Stomach smooth muscle (tissue), 2 donors: ENCODE results near the gene RAC2.

ENCODE experiments used
- H3K27ac ChIP-seq: one replicate; pipeline ENCODE4 v1.7.0; 2013; ENCODE audit warnings: mild to moderate bottlenecking, low read length, inconsistent platforms
- H3K27me3 ChIP-seq, 2 donors: one replicate each; pipeline ENCODE4 v1.7.0; 2013; ENCODE audit warnings: low read length in 2 of 2; ENCODE audit not compliant: insufficient read depth in 2 of 2, control insufficient read depth in 1 of 2
- H3K36me3 ChIP-seq, 2 donors: one replicate each; pipeline ENCODE4 v1.7.0; 2013; ENCODE audit warnings: low read length in 2 of 2; ENCODE audit not compliant: control insufficient read depth in 2 of 2, insufficient read depth in 2 of 2
- H3K4me1 ChIP-seq: one replicate; pipeline ENCODE4 v1.7.0; 2013; ENCODE audit warnings: low read length; ENCODE audit not compliant: control insufficient read depth, insufficient read depth
- H3K4me3 ChIP-seq, 2 donors: one replicate each; pipeline ENCODE4 v1.7.0; 2013; ENCODE audit warnings: low read length in 2 of 2
- H3K9ac ChIP-seq, 2 donors: one replicate each; pipeline ENCODE4 v1.7.0; 2013; ENCODE audit warnings: low read length in 2 of 2, mild to moderate bottlenecking in 1 of 2
- H3K9me3 ChIP-seq, 2 donors: one replicate each; pipeline ENCODE4 v1.7.0; 2013; ENCODE audit warnings: low read length in 2 of 2; ENCODE audit not compliant: control insufficient read depth in 2 of 2
- donor health status: healthy.
- donor health status: Pancreatic carcinoma.

The RAC2 gene

GRCh38 chr22:37225481-37225880 is 18.6 kb downstream of the RAC2 start:
- no peak overlapping the region for H3K4me3 ChIP-seq
- H3K9ac ChIP-seq = no peak overlapping the region
- H3K27ac ChIP-seq = no peak overlapping the region
- peaks cover 0 to 7% of the 10 kb centered on the region in 2 donors for H3K27me3 ChIP-seq
- no peaks in the 10 kb centered on the region for H3K36me3 ChIP-seq
- H3K4me1 ChIP-seq = no peaks in the 10 kb centered on the region
- peaks cover 0 to 7% of the 10 kb centered on the region in 2 donors for H3K9me3 ChIP-seq

- H3K4me3 ChIP-seq = no peak overlapping the region
- H3K4me1 ChIP-seq = no peaks in the 10 kb centered on the region
- H3K9me3 ChIP-seq = peaks cover 0 to 7% of the 10 kb centered on the region in 2 donors
- H3K27ac ChIP-seq = no peak overlapping the region
- H3K36me3 ChIP-seq = no peaks in the 10 kb centered on the region
- no peak overlapping the region for H3K9ac ChIP-seq
- H3K27me3 ChIP-seq = peaks cover 2 to 7% of the 10 kb centered on the region in 2 donors
These were observed 19.2 kb downstream of the RAC2 start for GRCh38 chr22:37224757-37225420.

- no peak overlapping the region for H3K9ac ChIP-seq
- H3K9me3 ChIP-seq = peaks cover 0 to 7% of the 10 kb centered on the region in 2 donors
- H3K4me1 ChIP-seq = no peaks in the 10 kb centered on the region
- H3K27me3 ChIP-seq = peaks cover 4 to 7% of the 10 kb centered on the region in 2 donors
- no peak overlapping the region for H3K27ac ChIP-seq
- no peak overlapping the region for H3K4me3 ChIP-seq
- H3K36me3 ChIP-seq = no peaks in the 10 kb centered on the region
These were observed 20.0 kb downstream of the RAC2 start for GRCh38 chr22:37223965-37224551.

GRCh38 chr22:37222440-37222971 is 21.6 kb downstream of the RAC2 start:
- H3K27me3 ChIP-seq = peaks cover 4 to 5% of the 10 kb centered on the region in 2 donors
- H3K9ac ChIP-seq = no peak overlapping the region
- H3K4me3 ChIP-seq = no peak overlapping the region
- peaks cover 0 to 7% of the 10 kb centered on the region in 2 donors for H3K9me3 ChIP-seq
- H3K4me1 ChIP-seq = no peaks in the 10 kb centered on the region
- H3K36me3 ChIP-seq = no peaks in the 10 kb centered on the region
- H3K27ac ChIP-seq = no peak overlapping the region

- Histone ChIP-seq H3K9me3 (peaks cover 0 to 7% of the 10 kb centered on the region in 2 donors), H3K9ac (no peak overlapping the region), H3K4me1 (no peaks in the 10 kb centered on the region), H3K36me3 (no peaks in the 10 kb centered on the region), H3K4me3 (no peak overlapping the region), H3K27ac (no peak overlapping the region), H3K27me3 (peaks cover 4 to 5% of the 10 kb centered on the region in 2 donors)
These were observed 22.4 kb downstream of the RAC2 start for GRCh38 chr22:37221424-37222333.

DNA sequence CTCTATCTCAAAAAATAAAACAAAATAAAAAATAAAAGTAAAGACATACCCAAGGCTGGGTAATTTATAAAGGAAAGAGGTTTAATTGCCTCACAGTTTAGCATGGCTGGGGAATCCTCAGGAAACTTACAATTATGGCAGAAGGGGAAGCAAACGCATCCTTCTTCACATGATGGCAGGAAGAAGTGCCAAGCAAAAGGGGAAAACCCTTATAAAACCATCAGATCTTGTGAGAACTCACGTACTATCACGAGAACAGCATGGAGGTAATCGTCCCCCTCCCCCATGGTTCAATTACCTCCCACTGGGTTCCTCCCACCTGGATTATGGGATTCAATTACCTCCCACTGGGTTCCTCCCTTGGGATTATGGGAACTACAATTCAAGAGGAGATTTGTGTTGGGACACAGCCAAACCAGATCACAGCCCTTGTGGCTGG is 23.5 kb downstream of the RAC2 start:
- H3K4me3 ChIP-seq = no peak overlapping the region
- peaks cover 3 to 4% of the 10 kb centered on the region in 2 donors for H3K27me3 ChIP-seq
- H3K9ac ChIP-seq = no peak overlapping the region
- H3K4me1 ChIP-seq = no peaks in the 10 kb centered on the region
- no peak overlapping the region for H3K27ac ChIP-seq
- H3K9me3 ChIP-seq = peaks cover 0 to 7% of the 10 kb centered on the region in 2 donors
- no peaks in the 10 kb centered on the region for H3K36me3 ChIP-seq

DNA sequence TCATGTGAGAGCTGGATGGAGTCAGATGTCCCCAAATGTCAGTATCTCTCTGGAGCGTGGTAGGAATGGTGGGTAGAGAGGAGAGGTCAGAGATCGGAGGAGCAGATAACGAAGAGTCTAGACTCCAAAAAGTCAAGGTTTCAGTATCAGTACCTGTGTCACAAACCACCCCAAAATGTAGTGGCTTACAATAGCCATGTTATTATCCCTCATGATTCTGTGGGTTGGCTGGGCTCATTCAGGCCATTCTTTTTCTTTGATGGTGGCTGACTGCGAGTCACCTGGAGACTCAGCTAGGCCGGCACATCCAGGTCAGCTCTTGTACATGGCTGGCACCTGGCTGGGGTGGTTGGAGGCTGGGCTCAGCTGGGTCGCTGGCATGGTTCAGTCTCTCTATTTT is 24.5 kb downstream of the RAC2 start:
- no peaks in the 10 kb centered on the region for H3K4me1 ChIP-seq
- no peak overlapping the region for H3K27ac ChIP-seq
- no peak overlapping the region for H3K9ac ChIP-seq

GRCh38 chr22:37218771-37219411 is 25.2 kb downstream of the RAC2 start:
- Histone ChIP-seq H3K27ac (no peak overlapping the region), H3K9ac (no peak overlapping the region), H3K4me1 (no peaks in the 10 kb centered on the region), H3K36me3 (no peaks in the 10 kb centered on the region), H3K4me3 (no peak overlapping the region), H3K27me3 (peaks cover 4 to 5% of the 10 kb centered on the region in 2 donors), H3K9me3 (peaks cover 0 to 7% of the 10 kb centered on the region in 2 donors)

More for the DNA sequence above, 24.5 kb downstream of the RAC2 start:
- peaks cover 3 to 4% of the 10 kb centered on the region in 2 donors for H3K27me3 ChIP-seq
- H3K9me3 ChIP-seq = peaks cover 0 to 7% of the 10 kb centered on the region in 2 donors
- no peaks in the 10 kb centered on the region for H3K36me3 ChIP-seq
- no peak overlapping the region for H3K4me3 ChIP-seq

DNA sequence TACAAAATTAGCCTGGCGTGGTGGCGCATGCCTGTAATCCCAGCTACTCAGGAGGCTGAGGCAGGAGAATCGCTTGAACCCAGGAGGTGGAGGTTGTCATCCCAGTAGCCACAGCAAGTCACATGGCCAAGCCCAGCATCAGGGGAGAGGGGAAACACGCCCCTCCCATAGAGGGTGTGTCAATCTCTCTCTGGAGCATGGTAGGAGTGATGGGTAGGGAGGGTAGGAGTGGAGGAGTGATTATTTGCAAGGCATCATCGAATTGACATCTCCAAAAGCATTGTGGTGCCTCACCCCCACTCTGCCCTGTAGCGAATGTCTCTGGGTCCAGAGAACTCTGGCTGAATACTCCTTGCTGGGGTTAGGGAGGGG is 25.7 kb downstream of the RAC2 start:
- H3K27ac ChIP-seq = no peak overlapping the region

DNA sequence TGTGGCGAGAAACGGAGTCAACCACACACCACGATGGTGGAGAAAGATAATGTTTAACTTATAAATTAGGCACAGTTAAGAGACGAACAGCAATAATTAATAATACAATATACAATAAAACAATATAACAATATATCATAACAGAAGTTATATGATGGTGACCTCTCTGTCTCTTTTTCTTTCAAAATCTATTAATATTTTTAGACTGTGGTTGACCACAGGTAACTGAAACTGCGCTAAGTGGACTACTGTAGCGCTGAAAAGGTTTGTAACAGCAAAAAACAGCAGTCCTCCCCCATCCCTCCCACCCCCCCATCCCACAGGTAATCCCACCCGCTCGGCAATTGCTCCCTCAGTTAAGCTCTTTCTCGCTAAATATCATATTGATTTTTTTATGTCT is 28.2 kb downstream of the RAC2 start:
- peaks cover 4 to 13% of the 10 kb centered on the region in 2 donors for H3K27me3 ChIP-seq
- no peaks in the 10 kb centered on the region for H3K4me1 ChIP-seq

More for the DNA sequence above, 25.7 kb downstream of the RAC2 start:
- Histone ChIP-seq H3K4me3 (no peak overlapping the region), H3K4me1 (no peaks in the 10 kb centered on the region), H3K36me3 (no peaks in the 10 kb centered on the region), H3K9me3 (peaks cover 0 to 7% of the 10 kb centered on the region in 2 donors), H3K9ac (no peak overlapping the region), H3K27me3 (peaks cover 4 to 7% of the 10 kb centered on the region in 2 donors)

More for the DNA sequence above, 28.2 kb downstream of the RAC2 start:
- no peak overlapping the region for H3K9ac ChIP-seq
- no peaks in the 10 kb centered on the region for H3K36me3 ChIP-seq
- H3K27ac ChIP-seq = no peak overlapping the region
- H3K9me3 ChIP-seq = no peaks in the 10 kb centered on the region
- no peak overlapping the region for H3K4me3 ChIP-seq
